Kidney glomerular epithelial cell (primary cell): ENCODE data around the gene KCNH2.

Experiments
- DNase-seq: peaks from one replicate; lab custom pipeline; 2025; lab: John Stamatoyannopoulos, UW

KCNH2 gene

DNA sequence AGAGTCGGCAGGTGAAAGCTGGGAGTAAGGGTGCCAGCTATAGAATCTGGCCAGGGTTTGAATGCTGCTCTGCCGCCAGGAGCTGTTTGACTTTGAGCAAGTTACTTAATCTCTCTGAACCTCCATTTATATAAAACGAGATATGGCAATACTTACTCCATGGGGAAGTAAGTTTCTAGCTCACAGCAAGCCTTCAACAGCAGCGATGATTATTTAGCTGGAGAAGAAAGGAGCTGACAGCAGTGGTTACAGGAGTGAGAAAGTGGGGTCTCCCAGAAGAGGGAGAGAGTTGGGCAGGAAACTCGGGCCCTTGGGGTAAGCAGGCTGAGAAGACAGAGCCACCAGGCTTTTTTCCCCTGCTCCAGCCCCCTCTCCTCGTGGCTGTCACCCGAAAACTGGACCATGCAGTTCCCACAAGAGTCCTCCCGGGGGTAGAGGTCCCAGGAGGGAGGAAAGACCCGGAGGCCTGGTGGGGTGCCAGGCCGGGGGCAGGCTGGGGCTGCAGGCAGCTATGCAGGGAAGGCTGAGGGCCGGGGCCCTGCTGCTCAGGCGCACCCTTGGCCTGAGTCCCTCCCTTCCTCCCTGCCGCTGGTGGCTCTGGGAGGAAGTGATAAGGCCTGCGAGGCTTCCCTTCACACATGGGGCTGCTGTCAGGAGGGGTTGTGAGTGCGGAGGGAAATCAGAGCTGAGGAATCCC lies 16.2 kb upstream of the KCNH2 start:
- DNase-seq: no peak

DNA sequence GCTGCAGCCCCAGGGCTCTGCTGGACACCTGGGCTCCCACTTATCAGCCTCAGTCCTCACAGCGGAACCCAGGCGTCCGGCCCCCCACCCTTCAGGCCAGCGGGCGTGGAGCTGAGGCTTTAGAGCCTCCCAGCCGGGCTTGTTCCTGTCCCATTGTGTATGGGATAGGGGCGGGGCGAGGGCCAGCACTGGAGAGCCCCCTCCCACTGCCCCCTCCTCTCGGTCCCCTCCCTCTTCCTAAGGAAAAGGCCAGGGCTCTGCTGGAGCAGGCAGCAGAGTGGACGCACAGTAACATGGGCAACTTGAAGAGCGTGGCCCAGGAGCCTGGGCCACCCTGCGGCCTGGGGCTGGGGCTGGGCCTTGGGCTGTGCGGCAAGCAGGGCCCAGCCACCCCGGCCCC lies 15.4 kb upstream of the KCNH2 start:
- no peak for DNase-seq

DNA sequence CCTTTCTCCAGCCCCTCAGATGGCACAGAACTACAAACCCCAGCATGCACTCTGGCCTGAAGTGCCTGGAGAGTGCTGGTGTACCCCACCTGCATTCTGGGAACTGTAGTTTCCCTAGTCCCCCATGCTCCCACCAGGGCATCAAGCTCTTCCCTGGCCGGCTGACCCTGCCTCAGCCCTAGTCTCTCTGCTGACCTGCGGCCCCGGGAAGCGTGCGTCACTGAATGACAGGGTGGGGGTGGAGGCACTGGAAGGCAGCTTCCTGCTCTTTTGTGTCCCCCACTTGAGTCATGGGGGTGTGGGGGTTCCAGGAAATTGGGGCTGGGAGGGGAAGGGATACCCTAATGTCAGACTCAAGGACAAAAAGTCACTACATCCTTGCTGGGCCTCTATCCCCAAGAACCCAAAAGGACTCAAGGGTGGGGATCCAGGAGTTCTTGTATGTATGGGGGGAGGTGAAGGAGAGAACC lies 14.7 kb upstream of the KCNH2 start:
- DNase-seq: no peak

DNA sequence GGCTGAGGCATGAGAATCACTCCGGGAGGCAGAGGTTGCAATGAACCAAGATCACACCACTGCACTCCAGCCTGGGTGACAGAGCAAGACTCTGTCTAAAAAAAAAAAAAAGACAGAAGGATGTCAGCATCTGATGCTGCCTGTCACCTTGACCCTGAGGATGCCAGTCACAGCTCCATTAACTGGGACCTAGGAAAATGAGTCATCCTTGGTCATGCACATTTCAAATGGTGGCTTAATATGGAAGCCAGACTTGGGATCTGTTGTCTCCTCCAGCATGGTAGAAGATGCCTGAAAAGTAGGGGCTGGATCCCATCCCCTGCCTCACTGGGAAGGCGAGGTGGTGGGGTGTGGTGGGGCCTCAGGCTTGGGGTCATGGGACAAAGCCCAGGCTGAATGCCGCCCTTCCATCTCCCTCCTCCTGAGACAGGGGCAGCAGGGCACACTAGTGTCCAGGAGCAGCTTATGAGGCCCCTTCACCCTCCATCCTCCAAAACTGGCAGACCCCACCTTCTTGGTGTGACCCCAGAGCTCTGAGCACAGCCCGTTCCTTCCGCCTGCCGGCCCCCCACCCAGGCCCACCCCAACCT lies 14.0 kb upstream of the KCNH2 start:
- no peak for DNase-seq

DNA sequence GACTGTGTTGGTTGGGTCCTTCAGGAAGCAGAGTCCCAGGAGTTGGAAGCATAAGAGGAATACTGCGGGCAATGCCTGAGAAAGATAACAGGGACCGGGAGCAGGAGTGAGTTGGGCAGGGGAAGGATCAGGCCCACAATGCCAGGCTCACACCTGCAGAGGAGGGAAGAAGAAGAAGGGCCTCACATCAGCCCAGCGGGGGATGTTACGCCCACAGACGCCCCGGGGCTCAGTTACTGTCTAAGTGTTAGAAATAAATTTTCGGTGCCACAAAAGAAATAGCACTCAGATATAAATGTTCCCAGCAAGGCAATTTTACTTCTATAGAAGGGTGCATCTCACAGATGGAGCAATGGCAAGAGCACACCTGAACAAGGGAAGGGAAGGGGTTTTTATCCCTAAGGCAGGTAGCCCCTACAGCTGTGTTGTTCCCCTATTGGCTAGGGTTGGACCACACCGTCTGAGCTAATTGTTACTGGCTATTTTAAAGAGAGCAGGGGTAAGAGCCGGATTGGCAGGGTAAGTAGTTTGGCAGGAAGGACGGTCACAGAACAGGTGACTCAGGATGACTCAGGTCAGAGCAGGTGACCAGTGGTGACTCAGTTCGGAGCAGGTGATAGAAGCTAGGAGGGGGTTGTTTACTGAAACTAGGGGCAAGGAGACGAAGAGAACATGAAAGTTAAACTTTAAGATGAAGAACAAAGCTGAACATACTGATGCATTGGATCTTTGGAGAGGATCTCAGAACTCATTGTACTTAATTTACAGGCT lies 12.5 kb upstream of the KCNH2 start, which contains the start of gene NOS3:
NOS3 (plus strand) TSS at position 602 of the 771 bp plus-strand sequence. CDS start 2,787 bp downstream, outside the sequence.
- DNase-seq: no peak

DNA sequence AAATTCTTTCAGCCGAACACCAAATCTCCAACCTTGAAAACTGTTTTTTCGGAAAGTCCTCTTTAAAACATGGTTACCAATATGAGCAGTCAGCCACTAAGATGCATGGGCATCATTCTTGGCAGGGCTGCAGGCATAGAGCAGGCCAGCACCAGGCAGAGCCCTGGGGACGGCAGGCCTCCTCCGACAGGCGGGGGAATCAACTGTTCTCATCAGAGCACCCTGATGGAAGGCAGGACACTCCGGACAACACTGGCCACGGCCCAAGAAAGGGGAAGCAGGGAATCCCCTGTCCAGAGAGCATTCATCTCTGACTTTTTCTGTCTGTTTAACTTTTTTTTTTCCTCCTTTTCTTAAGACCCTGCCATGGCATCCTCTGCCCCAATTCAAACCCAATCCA lies 11.3 kb upstream of the KCNH2 start:
- DNase-seq: no peak

DNA sequence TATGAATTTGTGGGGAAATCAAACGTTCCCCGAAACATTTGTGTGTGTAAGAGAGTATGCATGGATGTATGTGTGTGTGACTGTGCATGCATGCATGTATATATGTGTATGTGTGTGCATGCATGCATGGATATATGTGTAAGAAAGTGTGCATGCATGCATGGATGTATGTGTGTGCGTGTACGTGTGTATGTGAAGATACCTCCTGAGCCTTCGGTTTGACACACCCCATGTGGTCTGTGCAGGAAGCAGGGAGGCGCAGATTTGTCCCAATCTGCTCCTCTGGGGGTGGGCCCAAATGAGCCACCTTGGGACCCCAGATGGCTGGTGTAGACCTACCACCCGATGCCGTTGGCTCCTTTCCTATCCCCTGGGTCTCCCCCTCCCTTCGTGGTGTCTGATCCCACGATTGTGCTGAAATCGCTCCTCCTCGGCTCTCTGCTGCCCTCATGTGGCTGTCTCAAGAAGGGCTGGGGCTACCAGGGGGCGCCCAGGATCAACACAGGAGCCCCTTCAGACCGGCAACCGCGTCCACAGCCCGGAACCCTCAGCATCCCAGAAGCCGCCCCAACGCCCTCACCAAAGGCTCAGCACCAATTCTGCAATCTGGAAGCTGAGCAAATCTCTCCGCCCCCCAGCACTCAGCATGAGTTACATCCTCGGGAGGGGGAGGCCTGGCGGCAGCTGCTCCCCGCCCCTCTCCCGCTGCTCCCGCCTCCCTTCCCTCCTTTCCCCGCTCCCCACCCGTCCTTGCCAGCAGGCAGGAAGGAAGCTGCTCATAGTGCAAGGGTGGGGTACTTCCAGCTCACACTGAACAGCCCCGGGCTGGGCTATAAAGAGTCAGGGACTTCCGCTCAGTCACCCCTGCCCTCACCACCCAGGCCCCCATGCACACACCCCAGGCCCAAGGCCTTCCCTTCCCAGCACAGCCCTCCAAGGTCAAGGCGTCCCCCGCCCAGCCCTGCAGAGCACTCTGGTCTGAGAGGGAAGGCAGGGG lies 10.4 kb upstream of the KCNH2 start:
- DNase-seq: peak; percentile 19

DNA sequence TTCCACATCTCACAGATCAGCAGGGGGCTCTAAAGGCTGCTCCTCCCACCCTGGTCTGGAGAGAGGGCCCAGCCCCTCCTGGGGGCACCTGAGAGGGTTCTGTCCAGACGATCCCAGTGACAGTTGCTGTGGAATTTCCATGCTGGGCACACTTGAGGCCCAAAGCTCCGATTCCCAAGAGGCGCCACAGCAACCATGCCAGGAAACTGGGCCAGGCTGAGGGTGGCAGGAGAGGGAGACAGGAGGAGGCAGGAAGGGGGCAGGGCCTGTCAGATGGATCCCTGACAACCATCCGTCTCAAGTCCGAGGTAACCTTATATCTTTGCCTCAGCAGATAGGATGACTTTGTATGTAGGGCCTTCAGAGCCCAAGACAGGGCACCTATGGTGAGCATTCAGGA lies 8.4 kb upstream of the KCNH2 start:
- no peak for DNase-seq

DNA sequence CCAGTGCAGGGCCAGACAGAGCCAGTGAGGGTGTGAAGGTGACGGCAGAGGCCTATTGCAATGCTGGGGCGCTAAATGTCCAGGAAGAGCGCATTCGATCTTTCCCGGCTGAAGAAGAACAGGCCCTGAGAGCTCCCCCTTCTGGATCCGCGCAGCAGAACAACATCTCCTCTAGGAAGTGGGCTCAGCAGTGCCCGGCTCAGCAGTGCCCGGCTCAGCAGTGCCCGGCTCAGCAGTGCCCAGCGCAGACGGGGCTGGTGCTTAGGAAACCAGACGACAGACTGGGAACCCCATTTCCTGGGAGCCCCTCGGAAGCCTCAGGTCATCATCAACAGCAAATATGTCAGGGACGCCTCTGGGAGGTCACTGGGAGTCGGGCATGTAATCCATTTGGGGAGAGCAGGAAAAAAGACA lies 8.0 kb upstream of the KCNH2 start:
- DNase-seq: peak; percentile 43

DNA sequence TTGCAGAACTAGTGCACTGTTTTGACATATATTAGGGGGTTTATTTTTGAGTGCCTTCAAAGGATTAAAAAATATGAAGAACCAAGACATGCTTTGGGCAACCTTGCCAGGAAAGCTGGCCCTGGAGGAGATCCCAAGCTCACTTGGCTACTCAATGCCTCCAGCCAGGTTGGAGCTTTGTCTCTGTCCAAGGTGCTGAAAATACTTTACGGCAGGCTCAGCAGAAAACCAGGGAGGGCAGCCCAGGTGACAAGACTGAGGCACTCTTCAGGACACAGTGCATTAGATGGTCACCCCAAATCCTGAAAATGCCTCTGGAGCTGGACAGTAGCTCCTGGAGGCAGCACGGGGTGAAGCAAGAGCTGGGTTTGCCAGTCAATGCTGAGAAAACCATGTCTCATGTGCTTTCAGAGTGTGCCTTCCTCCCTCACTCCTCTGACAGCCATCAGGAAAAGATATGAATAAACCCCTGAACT lies 5.8 kb upstream of the KCNH2 start:
- peak; percentile 47 for DNase-seq

DNA sequence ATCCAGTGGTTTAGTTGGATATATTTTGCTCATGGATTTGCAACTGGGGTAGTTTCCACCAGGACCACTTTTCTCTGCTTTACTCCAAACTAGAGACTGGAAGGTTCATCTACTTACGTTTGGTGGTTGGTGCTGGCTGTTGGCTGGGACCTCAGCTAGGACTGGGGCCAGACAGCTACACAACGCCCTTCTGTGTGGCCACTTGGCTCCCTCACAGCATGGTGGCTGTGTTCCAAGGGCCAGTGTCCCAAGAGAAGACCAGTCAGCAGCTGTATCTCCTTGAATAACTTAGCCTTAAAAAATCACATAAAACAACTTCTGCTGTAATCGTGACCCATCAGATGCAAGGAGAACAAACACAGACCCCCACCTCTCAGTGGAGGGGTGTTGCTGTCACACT lies 4.2 kb upstream of the KCNH2 start:
- DNase-seq: no peak

DNA sequence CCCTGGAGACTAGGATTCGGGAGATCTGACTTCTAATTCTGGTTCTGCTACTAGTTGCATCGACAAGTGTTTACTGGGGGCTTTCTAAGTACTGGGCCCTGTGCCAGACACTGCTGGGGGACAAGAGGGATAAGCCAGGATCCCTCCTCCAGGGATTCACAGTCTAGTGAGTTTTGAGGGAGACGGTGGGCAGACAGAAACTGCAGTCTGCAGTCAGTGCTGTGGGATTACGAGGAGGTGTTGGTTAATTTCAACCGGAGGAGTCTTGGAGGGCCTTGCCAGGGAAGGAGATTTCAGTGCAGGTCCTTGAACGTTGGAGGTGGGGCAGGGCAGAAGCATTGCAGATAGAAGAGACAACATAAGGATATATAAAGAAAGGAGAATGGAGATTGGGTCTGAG lies 3.5 kb upstream of the KCNH2 start:
- DNase-seq: no peak

DNA sequence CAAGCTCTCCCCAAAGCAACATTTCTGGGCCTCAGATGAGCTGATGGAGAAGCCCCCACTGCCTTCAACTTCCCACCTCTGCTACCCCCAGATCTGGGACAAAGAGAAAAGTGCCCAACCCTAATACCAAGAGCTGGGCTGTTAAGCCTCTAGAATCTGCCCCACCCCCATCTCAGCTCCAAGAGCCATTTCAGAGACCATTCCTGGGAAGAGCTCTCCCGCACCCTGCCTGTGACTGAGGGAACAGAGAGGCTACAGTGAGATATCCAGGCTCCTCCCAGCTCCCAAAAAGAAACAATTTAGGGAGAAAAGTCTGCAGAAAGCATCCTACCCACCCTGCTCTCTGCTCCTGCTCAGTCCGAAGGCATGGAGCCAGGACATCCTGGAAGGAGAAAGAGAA lies 2.5 kb upstream of the KCNH2 start:
- DNase-seq: no peak

DNA sequence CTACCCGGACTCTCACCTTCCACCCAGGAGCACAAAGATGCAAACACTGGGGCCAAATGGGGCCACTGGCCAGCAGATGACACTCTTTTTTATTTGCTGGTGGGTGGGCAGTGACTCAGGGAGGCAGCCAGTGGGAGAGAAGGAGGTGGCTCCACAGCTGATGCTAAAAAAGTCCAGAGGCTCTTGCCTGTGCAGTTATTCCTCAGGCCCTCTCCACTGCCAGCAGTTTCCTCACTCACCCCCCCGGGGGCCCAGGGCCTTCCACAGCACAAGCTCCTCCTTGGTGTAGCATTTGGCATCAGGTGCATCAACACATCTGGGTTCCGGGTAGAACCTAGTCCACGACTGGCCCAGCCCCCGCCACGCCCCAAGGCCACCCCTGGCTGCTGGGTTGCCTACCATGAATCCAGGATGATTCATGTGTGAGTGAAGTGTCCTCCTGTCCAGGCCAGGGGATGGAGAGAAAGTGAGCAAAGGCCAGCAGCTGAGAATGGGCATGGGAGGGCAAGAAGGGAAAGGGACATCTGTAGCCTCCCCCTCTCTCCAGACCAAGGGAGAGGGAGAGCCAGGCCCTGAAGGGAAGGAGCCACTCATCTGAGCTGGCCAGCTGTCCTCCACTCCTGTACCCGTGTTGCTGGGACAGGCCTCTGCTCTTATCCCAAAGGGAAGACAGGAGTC lies 1.7 kb upstream of the KCNH2 start:
- no peak for DNase-seq

DNA sequence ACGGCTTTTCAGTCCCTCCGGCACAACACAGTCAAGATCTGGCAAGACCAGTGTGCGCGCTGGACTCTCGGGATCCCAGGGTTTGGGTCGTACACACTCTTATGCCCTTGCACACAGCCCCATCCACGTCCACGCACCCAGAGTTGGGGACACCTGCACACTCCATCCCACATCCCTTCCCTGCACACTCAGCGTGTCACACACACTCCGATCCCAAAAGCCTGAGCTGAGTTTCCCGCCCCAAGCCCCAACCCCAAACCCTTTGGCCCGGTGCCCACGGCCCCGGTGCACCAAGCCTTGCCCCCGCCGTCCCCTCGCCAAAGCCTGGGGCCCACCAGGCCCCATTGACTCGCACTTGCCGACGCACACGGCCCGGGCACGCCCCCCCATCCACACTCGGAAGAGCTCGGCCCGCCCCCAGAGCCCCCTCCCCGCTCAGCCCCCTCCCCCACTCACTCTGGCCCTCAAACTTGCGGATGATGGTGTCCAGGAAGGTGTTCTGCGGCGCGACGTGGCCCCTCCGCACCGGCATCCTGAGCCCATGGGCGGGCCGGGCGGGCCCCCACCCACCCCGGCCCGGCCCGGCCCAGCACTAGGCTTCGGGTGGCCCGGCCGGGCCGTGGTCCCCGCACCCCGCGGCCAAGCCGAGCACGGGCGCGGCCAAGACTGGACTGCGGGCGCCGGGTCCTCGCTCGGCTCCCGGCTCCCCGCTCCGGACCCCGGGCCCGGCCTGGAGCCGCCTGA lies 567 bp downstream of the KCNH2 start:
- no peak for DNase-seq

DNA sequence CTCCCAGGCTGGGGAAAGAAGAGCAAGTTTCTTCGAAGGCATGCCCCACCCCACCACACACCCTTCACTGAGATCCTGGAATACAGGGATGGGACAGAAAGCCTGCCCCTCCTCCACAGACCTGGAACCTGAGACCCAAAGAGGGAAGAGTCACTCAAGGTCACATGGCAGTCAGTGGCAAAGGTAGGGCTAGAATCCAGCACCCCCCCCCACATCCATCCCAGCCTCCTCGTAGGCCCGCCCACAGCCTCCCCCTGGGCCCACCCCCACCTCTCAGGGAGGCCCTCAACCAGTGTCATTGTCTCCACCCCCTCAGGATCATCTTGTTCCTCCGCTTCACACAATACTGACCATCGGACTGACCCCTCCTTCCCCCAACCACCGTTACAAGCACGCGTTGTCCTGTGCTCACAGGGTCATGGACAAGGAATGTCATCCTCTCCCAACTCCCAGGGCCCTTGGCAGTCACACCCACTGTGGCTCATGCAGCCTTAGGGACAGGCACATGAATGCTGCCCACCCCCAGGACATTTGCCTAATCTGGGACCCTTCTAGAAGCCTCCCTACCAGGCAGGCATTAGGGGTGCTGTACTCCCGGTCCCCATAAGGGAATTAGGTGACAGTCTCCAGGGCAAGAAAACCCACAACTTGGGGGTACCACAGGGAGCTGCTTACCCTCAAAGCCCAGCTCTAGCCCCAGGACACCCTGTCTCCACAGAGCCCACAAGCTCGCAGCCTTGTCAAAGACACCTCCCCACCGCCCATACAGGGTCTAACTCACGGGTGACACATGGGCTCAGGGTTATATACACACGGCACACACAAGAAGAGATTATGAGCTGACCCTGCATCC lies 1.4 kb downstream of the KCNH2 start:
- DNase-seq: no peak

DNA sequence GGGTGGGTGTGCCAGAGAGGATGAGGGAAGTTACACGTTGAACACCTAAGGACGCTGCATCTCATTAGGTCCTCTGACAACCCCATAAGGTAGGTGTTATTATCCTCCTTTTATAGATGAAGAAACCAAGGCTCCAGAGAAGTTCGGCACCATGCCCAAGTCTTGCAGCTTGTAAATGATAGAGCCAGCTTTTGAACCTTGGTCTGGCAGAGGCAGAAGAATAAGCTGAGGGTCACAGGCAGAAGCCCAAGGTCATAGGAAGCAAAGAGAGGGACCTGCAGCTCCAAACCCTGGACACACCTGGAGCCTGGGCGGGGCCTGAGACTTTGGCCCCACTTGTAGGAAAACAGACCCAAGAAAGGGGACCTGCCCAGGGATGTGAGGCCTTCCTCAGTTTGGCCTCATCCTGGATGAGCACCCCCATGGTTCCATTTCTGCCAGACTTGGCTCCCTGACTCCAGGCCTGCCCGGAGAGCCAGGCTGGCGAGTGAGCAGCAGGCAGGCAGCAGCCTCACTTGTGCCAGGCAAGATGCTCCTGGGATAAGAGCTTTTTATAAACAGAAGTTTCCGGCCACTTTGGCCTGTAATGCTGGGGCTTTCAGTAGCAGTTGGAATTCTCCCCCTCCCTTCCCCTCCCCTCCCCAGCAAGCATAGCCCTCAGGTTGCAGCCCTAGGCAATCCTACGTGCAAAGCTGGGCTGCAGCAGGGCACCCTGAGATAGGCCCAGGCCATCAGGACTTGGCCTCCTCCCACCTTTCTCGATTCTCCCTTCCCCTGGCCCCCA lies 2.4 kb downstream of the KCNH2 start:
- DNase-seq: no peak
